T-cell (primary cell): ENCODE data around the gene GLI2. TPM values are rescaled to one million over a fixed set of nuclear protein-coding genes. Genes with fewer than 3 reads are reported as not detected.

ENCODE experiments used
- ATAC-seq, 4 experiments: fragments of 200-7000 bp in 3 of 4; fragments of 150-1000 bp in 1 of 4; cut with Tn5 transposase; replicated peaks in 1 of 4; 1 replicate in 3 of 4; 2 replicates in 1 of 4; pipeline ENCODE4 v1.10.0; 2021; ENCODE audit warnings: moderate library complexity in 3 of 4, mild to moderate bottlenecking in 2 of 4, moderate number of reproducible peaks in 1 of 4
- CTCF ChIA-PET, 2 donors: fragments of 300-600 bp; sonication (Branson Sonifier 250); formaldehyde crosslinking; loops; one replicate each; lab custom pipeline; 2022; ENCODE audit warnings: antibody characterized with exemption in 2 of 2; lab: Charles Lee
- POLR2A ChIA-PET, 2 donors: fragments of 300-600 bp; sonication (Branson Sonifier 250); formaldehyde crosslinking; loops; one replicate each; lab custom pipeline; 2022; ENCODE audit warnings: antibody characterized with exemption in 2 of 2; lab: Charles Lee
- DNase-seq, 35 experiments: peaks; one replicate each; pipeline versions ENCODE4 v3.0.0 to v3.0.0-alpha.2; 2013 to 2023
- H3K27ac ChIP-seq: one replicate; pipeline ENCODE4 v1.5.1; 2013; ENCODE audit warnings: low read length
- H3K27me3 ChIP-seq, 2 experiments: replicated peaks in 1 of 2; 1 replicate in 1 of 2; 2 replicates in 1 of 2; pipeline versions ENCODE4 v1.6.1 to v1.7.0; 2013; ENCODE audit warnings: low read length in 1 of 2, mixed read lengths in 1 of 2; ENCODE audit not compliant: control insufficient read depth in 2 of 2, insufficient read depth in 2 of 2; ENCODE audit errors: extremely low read depth in 1 of 2
- H3K36me3 ChIP-seq, 2 donors: 1 replicate in 1 of 2; 2 replicates in 1 of 2; pipeline versions ENCODE4 v1.6.1 to v1.7.0; 2013; ENCODE audit warnings: low read length in 1 of 2; ENCODE audit not compliant: control insufficient read depth in 2 of 2, insufficient read depth in 1 of 2; ENCODE audit errors: extremely low read depth in 1 of 2
- H3K4me1 ChIP-seq, 2 experiments: 1 replicate in 1 of 2; 2 replicates in 1 of 2; pipeline versions ENCODE4 v1.6.1 to v1.7.0; 2013; ENCODE audit warnings: low read length in 2 of 2, mixed read lengths in 1 of 2; ENCODE audit not compliant: insufficient read depth in 2 of 2, control insufficient read depth in 1 of 2; ENCODE audit errors: extremely low read depth in 1 of 2
- H3K4me3 ChIP-seq, 2 donors: 1 replicate in 1 of 2; 2 replicates in 1 of 2; pipeline versions ENCODE4 v1.5.1 to v1.7.0; 2013; ENCODE audit warnings: mild to moderate bottlenecking in 2 of 2, low read length in 1 of 2, moderate library complexity in 1 of 2; ENCODE audit not compliant: control insufficient read depth in 1 of 2; ENCODE audit errors: extremely low read depth in 1 of 2
- H3K9me3 ChIP-seq: 2 replicates; pipeline ENCODE4 v1.7.0; 2013
- H3K27ac Mint-ChIP-seq, 2 donors: one replicate each; pipeline ENCODE4 v1.8.0; 2020 to 2021; ENCODE audit warnings: mild to moderate bottlenecking in 2 of 2, mixed read lengths in 2 of 2
- H3K27me3 Mint-ChIP-seq, 2 donors: one replicate each; pipeline ENCODE4 v1.8.0; 2021 to 2022; ENCODE audit warnings: mixed read lengths in 2 of 2
- H3K36me3 Mint-ChIP-seq: one replicate; pipeline ENCODE4 v1.8.0; 2021; ENCODE audit warnings: mixed read lengths
- H3K4me1 Mint-ChIP-seq, 3 donors: one replicate each; pipeline ENCODE4 v1.8.0; 2020 to 2022; ENCODE audit warnings: mixed read lengths in 3 of 3, mild to moderate bottlenecking in 1 of 3
- H3K4me3 Mint-ChIP-seq, 3 donors: one replicate each; pipeline ENCODE4 v1.8.0; 2020 to 2022; ENCODE audit warnings: mild to moderate bottlenecking in 3 of 3, mixed read lengths in 3 of 3, moderate library complexity in 3 of 3
- H3K9me3 Mint-ChIP-seq, 3 donors: one replicate each; pipeline ENCODE4 v1.8.0; 2020 to 2022; ENCODE audit warnings: mixed read lengths in 3 of 3
- WGBS: methylation state at CpG from one replicate; pipeline ENCODE4 v1.1.5; 2013; ENCODE audit warnings: missing lambda C conversion rate; ENCODE audit not compliant: insufficient coverage; 5-methylcytosine and 5-hydroxymethylcytosine counted together
- total RNA-seq, 35 experiments: library from RNA in 6 of 35; stranded (reverse) in 6 of 35; fragments of 120-200 nt in 1 of 35; gene quantifications; one replicate each; pipeline versions ENCODE4 v1.2.1 to v1.2.4 and lab custom pipeline; 2013 to 2026

GLI2 gene
- total RNA-seq, 5 donors from 2014 or later (not counting 1 experiment from before 2014, with no cell fraction given) = 0.25 TPM; not detected in 4

DNA sequence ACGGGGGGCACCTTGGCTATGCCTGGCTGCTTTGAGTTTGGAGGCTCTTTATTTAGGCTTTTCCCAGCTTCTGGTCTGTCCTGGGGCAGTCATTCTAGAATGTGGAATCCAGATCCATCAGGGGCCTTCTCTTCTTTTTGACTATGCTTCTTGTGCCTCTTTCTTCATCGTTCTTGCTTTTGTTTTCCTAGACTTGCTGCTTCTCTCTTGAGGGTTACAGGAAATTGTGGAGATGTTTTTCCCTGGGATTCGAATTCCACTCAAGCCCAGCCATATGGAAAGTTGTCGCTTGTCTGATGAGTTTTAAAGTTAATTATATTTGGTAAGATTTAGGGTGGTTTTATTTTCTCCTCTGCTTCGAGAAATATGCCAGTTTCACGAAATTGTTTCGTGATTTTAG is 2.4 kb downstream of the GLI2 start:
- Mint-ChIP-seq H3K27me3 (peaks cover 60 to 74% of the 10 kb centered on the region in 2 donors), H3K4me1 (peaks cover 6 to 12% (median 10%) of the 10 kb centered on the region in 3 donors), H3K4me3 (no peak overlapping the region), H3K36me3 (no peaks in the 10 kb centered on the region), H3K9me3 (no peaks in the 10 kb centered on the region), H3K27ac (peak overlapping the region in 1 of 2 donors; percentile 69)
- Histone ChIP-seq H3K36me3 (no peaks in the 10 kb centered on the region), H3K27ac (no peak overlapping the region), H3K4me1 (peaks cover 0 to 12% of the 10 kb centered on the region in 2 experiments), H3K4me3 (no peak overlapping the region), H3K9me3 (no peaks in the 10 kb centered on the region), H3K27me3 (peaks cover 21 to 63% of the 10 kb centered on the region in 2 experiments)
- ATAC-seq = no peak
- DNase-seq = no peak
- 64% methylated on average over 3 of the region's 7 CpGs for WGBS
- ChIA-PET CTCF (no interaction called here), POLR2A (no interaction called here)

DNA sequence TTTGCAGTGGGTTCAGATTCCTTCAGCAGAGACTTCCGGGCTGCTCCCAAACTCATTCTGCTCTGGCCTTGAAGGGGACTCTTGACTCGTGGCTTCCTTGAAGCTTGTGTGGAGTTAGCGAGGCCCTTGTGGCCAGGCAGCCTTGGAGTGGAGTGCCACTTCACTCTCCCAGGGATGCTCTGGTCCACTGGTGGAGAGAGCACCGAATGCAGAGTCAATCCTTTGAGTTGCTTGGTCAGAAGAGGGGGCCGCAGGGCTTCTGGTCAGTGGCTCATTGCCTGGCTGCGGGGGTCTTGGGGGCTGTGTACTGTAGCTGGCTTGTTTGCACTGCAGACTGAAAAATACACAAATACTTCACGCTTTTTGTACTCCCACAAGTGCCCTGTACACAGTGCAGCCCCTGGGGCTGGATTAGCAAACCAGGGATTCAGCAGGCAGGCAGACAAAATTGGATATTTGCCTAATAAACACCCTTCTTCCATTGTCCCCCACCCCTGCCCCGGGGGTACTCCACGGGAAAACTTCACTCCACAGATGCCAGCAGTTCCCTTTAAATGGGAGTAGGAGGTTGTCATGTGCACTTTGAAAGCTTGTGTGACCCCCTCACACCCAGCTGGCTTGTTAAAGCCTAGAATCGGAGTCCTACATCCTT is 3.2 kb downstream of the GLI2 start:
- H3K27me3 ChIP-seq = peaks cover 21 to 66% of the 10 kb centered on the region in 2 experiments
- ChIA-PET CTCF (no interaction called here), POLR2A (no interaction called here)
- no peak overlapping the region for H3K4me3 ChIP-seq
- Mint-ChIP-seq H3K9me3 (no peaks in the 10 kb centered on the region), H3K4me3 (no peak overlapping the region), H3K27ac (no peak overlapping the region), H3K4me1 (peaks cover 6 to 12% (median 10%) of the 10 kb centered on the region in 3 donors), H3K27me3 (peaks cover 55 to 73% of the 10 kb centered on the region in 2 donors), H3K36me3 (no peaks in the 10 kb centered on the region)
- no peak for ATAC-seq
- DNase-seq = no peak
- H3K9me3 ChIP-seq = no peaks in the 10 kb centered on the region
- H3K4me1 ChIP-seq = peaks cover 0 to 12% of the 10 kb centered on the region in 2 experiments
- H3K27ac ChIP-seq = no peak overlapping the region
- 73% methylated on average over 7 of the region's 10 CpGs for WGBS
- no peaks in the 10 kb centered on the region for H3K36me3 ChIP-seq

DNA sequence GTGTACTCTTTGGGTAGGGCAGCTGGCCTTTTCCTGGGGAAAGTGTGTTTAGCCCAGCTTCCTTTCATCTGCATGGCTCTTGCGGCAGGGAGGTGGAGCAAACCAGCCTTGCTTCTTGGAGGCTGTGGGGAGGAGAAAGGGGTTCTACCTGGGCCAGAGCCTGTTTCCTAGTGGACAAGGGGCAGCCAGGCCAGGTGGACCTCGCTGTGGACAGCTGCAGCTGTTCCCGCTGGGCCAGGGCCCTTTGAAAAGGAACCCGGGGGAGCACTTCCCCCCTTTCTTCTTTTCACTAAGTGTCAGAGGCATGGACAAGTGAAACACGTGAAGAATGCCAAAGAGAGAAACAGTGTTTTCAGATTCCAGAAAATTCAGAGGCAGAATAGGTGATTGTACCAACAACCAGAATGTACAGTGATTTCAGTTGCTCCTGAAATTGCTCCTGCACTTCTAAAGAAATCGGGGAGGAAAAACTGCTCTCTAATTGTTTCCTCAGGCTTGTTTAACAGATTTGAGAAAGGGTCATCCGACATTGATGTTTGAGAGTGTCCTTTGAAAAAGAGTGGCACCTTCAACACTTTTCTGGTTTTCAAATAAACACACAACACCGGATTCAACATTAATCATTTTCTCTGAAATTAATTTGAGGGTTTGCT is 3.9 kb downstream of the GLI2 start:
- ChIA-PET POLR2A (no interaction called here), CTCF (no interaction called here)
- Histone ChIP-seq H3K36me3 (no peaks in the 10 kb centered on the region), H3K9me3 (no peaks in the 10 kb centered on the region), H3K4me1 (peaks cover 0 to 12% of the 10 kb centered on the region in 2 experiments), H3K4me3 (no peak overlapping the region), H3K27me3 (peaks cover 21 to 66% of the 10 kb centered on the region in 2 experiments), H3K27ac (no peak overlapping the region)
- peaks cover 6 to 12% (median 10%) of the 10 kb centered on the region in 3 donors for H3K4me1 Mint-ChIP-seq
- no peaks in the 10 kb centered on the region for H3K9me3 Mint-ChIP-seq
- no peaks in the 10 kb centered on the region for H3K36me3 Mint-ChIP-seq
- WGBS = 87% methylated on average over 3 of the region's 8 CpGs
- no peak overlapping the region for H3K27ac Mint-ChIP-seq
- H3K27me3 Mint-ChIP-seq = peaks cover 56 to 75% of the 10 kb centered on the region in 2 donors
- ATAC-seq (no peak), DNase-seq (no peak)
- no peak overlapping the region for H3K4me3 Mint-ChIP-seq

DNA sequence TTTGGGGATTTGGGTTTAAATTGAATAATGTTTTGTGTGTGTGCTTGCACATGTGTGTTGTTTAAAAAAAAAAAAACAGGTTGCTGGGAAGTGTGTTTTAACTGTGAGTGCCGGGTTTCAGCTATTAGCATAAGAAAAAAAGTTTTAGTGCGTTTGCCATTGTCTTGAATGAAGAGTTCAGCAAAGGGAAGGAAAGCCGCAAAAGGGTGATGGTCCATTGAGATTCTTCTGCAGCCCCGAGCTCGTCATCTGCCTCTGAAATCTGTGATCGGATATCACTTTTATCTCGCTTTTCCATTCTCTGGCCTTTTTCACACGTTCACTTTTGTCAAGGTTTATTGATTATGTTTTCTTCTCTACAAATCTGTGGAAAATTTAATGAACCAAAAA is 4.7 kb downstream of the GLI2 start:
- Mint-ChIP-seq H3K4me3 (no peak overlapping the region), H3K27ac (no peak overlapping the region), H3K4me1 (peaks cover 6 to 12% (median 10%) of the 10 kb centered on the region in 3 donors), H3K9me3 (no peaks in the 10 kb centered on the region), H3K27me3 (peaks cover 62 to 72% of the 10 kb centered on the region in 2 donors), H3K36me3 (no peaks in the 10 kb centered on the region)
- Histone ChIP-seq H3K4me1 (peaks cover 0 to 12% of the 10 kb centered on the region in 2 experiments), H3K27ac (no peak overlapping the region), H3K27me3 (peaks cover 28 to 59% of the 10 kb centered on the region in 2 experiments), H3K36me3 (no peaks in the 10 kb centered on the region), H3K4me3 (no peak overlapping the region), H3K9me3 (no peaks in the 10 kb centered on the region)
- CTCF ChIA-PET = no interaction called here
- POLR2A ChIA-PET = no interaction called here
- no peak for DNase-seq
- no peak for ATAC-seq
- WGBS = 61% methylated on average over 5 of the region's 8 CpGs

DNA sequence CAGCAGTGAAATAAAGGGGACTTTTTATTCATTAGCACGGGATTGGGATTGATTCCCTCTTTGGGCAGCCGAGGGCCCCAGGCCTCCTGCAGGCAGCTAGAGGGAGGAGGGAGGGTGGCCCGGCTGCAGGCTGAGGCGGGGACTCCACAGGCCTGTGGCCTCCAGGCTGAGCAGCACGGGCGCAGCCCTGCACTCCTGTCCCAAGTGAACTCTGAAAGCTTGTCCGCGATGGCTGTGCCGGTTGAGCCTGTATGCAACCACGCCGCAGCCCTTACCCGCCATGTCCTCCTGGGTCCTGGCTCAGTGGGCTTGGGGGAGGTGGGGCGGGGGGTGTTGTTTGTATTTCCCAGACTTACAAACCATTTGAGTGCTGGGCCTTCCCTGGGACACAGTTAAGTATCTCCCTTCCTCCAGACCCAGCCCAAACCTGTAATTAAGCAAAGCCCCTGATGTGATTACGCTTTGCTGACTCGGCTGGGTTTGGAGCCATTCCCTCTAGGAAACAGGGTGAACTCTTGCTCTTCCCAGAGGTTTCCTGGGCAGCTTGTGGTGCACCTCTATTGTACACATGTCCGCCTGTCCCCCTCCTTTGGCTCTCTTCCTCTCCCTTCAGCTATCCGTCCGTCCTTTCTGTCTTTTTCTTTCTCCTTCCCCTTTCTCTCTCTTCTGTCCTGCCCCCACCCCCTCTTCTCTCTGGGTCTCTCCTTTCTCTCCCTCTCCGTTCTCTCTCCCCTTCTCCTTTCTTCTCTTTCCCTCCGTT is 5.3 kb downstream of the GLI2 start:
- no peaks in the 10 kb centered on the region for H3K36me3 Mint-ChIP-seq
- ChIA-PET CTCF (no interaction called here), POLR2A (interaction anchor here in 1 of 2 donors (0.8 kb wide), 1 partner anchor 1320 kb away, joined by 12 read pairs; no protein-coding TSS in a partner anchor)
- ATAC-seq (no peak), DNase-seq (no peak)
- Histone ChIP-seq H3K9me3 (no peaks in the 10 kb centered on the region), H3K4me3 (no peak overlapping the region), H3K27ac (no peak overlapping the region), H3K36me3 (no peaks in the 10 kb centered on the region), H3K4me1 (peaks cover 0 to 12% of the 10 kb centered on the region in 2 experiments), H3K27me3 (peaks cover 28 to 58% of the 10 kb centered on the region in 2 experiments)
- H3K9me3 Mint-ChIP-seq = no peaks in the 10 kb centered on the region
- H3K27me3 Mint-ChIP-seq = peaks cover 62 to 72% of the 10 kb centered on the region in 2 donors
- H3K27ac Mint-ChIP-seq = no peak overlapping the region
- H3K4me1 Mint-ChIP-seq = peaks cover 6 to 12% (median 10%) of the 10 kb centered on the region in 3 donors
- H3K4me3 Mint-ChIP-seq = no peak overlapping the region
- 36% methylated on average over 16 of the region's 20 CpGs for WGBS
